Measurements from ENCODE around the gene CTXN2. TPM values are rescaled to one million over a fixed set of nuclear protein-coding genes. Genes with fewer than 3 reads are reported as not detected.

The CTXN2 gene
- total and polyA plus RNA-seq, 2 of the 13 experiments (the other 11 are each of a cell fraction or from before 2014, with no cell fraction given): not detected

DNA sequence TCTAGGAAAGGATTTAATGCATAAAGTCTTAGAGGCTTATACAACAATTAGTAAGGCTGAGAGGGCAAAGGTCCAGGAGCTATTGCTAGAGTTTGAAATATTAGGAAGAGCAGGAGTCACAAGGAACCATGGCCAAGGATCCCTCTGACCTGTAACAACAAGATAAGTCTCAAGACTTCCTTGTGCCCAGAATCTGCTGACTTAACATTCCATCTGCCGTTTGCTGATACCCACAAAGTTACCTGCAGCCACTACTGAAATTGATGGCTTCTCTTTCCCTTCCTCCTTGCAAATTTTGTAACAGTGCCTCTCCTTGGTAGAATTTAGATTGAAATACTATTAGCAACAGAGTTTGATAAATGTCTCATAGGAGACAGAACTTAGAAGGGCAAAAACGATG, 8.7 kb upstream of the CTXN2 start (continued):
- TF ChIP-seq, protein P1, sequence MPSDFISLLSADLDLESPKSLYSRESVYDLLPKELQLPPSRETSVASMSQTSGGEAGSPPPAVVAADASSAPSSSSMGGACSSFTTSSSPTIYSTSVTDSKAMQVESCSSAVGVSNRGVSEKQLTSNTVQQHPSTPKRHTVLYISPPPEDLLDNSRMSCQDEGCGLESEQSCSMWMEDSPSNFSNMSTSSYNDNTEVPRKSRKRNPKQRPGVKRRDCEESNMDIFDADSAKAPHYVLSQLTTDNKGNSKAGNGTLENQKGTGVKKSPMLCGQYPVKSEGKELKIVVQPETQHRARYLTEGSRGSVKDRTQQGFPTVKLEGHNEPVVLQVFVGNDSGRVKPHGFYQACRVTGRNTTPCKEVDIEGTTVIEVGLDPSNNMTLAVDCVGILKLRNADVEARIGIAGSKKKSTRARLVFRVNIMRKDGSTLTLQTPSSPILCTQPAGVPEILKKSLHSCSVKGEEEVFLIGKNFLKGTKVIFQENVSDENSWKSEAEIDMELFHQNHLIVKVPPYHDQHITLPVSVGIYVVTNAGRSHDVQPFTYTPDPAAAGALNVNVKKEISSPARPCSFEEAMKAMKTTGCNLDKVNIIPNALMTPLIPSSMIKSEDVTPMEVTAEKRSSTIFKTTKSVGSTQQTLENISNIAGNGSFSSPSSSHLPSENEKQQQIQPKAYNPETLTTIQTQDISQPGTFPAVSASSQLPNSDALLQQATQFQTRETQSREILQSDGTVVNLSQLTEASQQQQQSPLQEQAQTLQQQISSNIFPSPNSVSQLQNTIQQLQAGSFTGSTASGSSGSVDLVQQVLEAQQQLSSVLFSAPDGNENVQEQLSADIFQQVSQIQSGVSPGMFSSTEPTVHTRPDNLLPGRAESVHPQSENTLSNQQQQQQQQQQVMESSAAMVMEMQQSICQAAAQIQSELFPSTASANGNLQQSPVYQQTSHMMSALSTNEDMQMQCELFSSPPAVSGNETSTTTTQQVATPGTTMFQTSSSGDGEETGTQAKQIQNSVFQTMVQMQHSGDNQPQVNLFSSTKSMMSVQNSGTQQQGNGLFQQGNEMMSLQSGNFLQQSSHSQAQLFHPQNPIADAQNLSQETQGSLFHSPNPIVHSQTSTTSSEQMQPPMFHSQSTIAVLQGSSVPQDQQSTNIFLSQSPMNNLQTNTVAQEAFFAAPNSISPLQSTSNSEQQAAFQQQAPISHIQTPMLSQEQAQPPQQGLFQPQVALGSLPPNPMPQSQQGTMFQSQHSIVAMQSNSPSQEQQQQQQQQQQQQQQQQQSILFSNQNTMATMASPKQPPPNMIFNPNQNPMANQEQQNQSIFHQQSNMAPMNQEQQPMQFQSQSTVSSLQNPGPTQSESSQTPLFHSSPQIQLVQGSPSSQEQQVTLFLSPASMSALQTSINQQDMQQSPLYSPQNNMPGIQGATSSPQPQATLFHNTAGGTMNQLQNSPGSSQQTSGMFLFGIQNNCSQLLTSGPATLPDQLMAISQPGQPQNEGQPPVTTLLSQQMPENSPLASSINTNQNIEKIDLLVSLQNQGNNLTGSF (CRISPR knock-in tag; IDR thresholded peaks at IDR 0.05): no peak
- no peak for TF ChIP-seq ZC3H13 (CRISPR knock-in tag; IDR thresholded peaks at IDR 0.05)
- no peak for TF ChIP-seq MLXIP (CRISPR knock-in tag; IDR thresholded peaks at IDR 0.05; ENCODE audit: borderline replicate concordance)
- peak; percentile 68 for TF ChIP-seq MAFF (IDR thresholded peaks at IDR 0.05; ENCODE audit: low read depth, low read length)
- TF ChIP-seq ZNF746 (CRISPR knock-in tag; IDR thresholded peaks at IDR 0.05): no peak

Data from HepG2 (cell line).